Rectal smooth muscle tissue (tissue), 1 donor: ENCODE data around the gene PAEP.

ENCODE experiments used
- H3K27ac ChIP-seq: one replicate; pipeline ENCODE4 v1.7.0; 2013; ENCODE audit warnings: low read depth, low read length, inconsistent platforms
- H3K27me3 ChIP-seq: one replicate; pipeline ENCODE4 v1.7.0; 2013; ENCODE audit warnings: low read length; ENCODE audit not compliant: control insufficient read depth, insufficient read depth
- H3K36me3 ChIP-seq: one replicate; pipeline ENCODE4 v1.7.0; 2013; ENCODE audit warnings: low read length; ENCODE audit not compliant: control insufficient read depth, insufficient read depth
- H3K4me1 ChIP-seq: one replicate; pipeline ENCODE4 v1.7.0; 2013; ENCODE audit warnings: low read length; ENCODE audit not compliant: control insufficient read depth, insufficient read depth
- H3K4me3 ChIP-seq: one replicate; pipeline ENCODE4 v1.7.0; 2013; ENCODE audit warnings: low read length
- H3K9ac ChIP-seq: one replicate; pipeline ENCODE4 v1.7.0; 2013; ENCODE audit warnings: low read length

Gene PAEP

DNA sequence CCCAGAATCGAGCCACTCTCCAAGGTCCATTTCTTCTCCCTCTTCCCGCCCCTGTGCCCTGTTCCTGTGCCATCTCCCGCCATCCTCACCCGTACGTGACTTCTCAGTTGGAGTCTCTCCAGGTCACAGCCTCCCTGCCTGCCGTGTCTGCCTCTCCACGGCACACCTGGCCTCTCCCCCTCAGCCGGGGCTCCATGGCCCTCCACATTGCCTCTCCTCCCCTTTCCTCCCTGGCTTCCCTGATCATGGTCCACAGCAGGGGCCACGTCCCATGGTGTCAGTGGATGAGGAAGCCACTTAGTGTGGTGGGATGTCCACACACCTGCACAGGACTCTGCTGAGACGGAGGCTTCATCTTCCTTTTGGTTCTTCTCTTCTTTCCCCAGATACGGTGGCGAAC lies 2.3 kb downstream of the PAEP start:
- Histone ChIP-seq H3K9ac (no peak overlapping the region), H3K36me3 (no peaks in the 10 kb centered on the region), H3K27me3 (peaks cover 5% of the 10 kb centered on the region), H3K4me3 (no peak overlapping the region), H3K4me1 (no peaks in the 10 kb centered on the region), H3K27ac (no peak overlapping the region)

GRCh38 chr9:135565141-135565628 lies 3.6 kb downstream of the PAEP start:
- no peaks in the 10 kb centered on the region for H3K36me3 ChIP-seq
- H3K27ac ChIP-seq: no peak overlapping the region
- H3K27me3 ChIP-seq: peaks cover 5% of the 10 kb centered on the region
- H3K4me1 ChIP-seq: no peaks in the 10 kb centered on the region
- H3K9ac ChIP-seq: no peak overlapping the region
- no peak overlapping the region for H3K4me3 ChIP-seq

DNA sequence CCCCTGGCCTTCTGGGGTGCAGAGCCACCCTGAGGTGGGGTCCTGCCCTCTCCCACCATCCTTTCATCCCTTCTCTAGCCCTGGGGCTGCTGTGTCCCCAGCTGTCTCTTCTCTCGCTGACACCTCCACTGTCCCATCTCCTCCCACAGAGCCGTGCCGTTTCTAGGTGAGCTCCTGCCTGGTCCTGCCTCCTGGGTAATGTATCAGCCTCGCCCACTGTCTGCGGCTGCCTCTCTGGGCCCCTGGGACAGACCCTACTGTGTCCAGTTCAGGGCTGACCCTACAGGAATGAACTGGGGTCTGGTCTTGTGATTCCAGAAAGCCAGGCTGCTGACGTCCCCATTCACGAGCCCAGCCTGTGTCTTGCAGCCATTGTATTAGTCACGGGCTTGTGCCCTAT lies 4.1 kb downstream of the PAEP start:
- H3K27ac ChIP-seq: no peak overlapping the region
- H3K4me3 ChIP-seq: no peak overlapping the region

GRCh38 chr9:135566552-135566951 lies 5.0 kb downstream of the PAEP start:
- H3K4me3 ChIP-seq: no peak overlapping the region
- no peak overlapping the region for H3K9ac ChIP-seq
- peaks cover 5% of the 10 kb centered on the region for H3K27me3 ChIP-seq
- no peak overlapping the region for H3K27ac ChIP-seq
- H3K4me1 ChIP-seq: no peaks in the 10 kb centered on the region
- no peaks in the 10 kb centered on the region for H3K36me3 ChIP-seq

More for the DNA sequence above, 4.1 kb downstream of the PAEP start:
- Histone ChIP-seq H3K4me1 (no peaks in the 10 kb centered on the region), H3K27me3 (peaks cover 5% of the 10 kb centered on the region), H3K36me3 (no peaks in the 10 kb centered on the region), H3K9ac (no peak overlapping the region)

DNA sequence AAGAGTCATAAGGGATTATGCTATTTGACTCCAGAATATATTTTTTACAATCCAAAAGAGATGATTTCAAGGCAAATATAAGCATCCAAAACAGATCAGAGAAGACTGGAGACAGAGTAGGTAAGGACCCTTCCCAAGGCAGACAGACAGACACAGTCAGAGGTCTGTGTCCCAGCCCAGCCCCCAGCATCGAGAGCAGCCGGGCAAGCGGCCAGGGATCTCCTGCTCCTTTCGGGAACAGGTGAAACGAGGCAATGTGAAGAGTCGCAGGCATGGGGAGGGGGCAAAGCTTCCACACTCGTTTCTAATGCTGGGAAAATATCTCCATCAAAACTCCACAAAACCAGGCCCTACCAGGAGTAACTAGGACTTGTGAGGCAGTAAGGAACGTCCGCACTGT lies 5.8 kb downstream of the PAEP start:
- Histone ChIP-seq H3K9ac (no peak overlapping the region), H3K27ac (no peak overlapping the region), H3K4me1 (no peaks in the 10 kb centered on the region), H3K27me3 (peaks cover 5% of the 10 kb centered on the region), H3K4me3 (no peak overlapping the region), H3K36me3 (no peaks in the 10 kb centered on the region)

GRCh38 chr9:135568026-135568425 lies 6.5 kb downstream of the PAEP start:
- H3K27ac ChIP-seq: no peak overlapping the region
- no peaks in the 10 kb centered on the region for H3K36me3 ChIP-seq
- no peaks in the 10 kb centered on the region for H3K4me1 ChIP-seq
- no peak overlapping the region for H3K9ac ChIP-seq
- peaks cover 5% of the 10 kb centered on the region for H3K27me3 ChIP-seq
- no peak overlapping the region for H3K4me3 ChIP-seq

DNA sequence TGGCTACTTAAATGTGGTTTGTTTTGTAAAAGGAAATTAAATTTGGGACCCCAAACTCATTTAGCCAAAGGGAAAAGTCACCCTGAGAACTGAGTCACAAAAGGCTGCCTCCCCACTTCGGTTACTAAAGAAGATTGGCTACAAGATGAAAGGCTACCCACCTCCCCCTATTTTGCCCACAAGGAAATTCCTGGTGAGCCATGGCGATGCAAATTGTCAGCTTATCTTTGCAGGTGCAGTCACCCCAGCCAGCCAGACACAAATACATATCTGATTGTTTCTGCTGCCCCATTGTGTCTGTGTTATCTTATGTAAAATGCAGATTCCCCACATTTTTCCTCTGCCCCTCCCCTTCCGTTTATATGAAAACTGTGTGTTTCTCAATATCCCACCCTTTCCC lies 8.9 kb downstream of the PAEP start:
- Histone ChIP-seq H3K27me3 (peaks cover under 1% of the 10 kb centered on the region), H3K36me3 (no peaks in the 10 kb centered on the region), H3K4me3 (no peak overlapping the region), H3K27ac (no peak overlapping the region), H3K9ac (no peak overlapping the region), H3K4me1 (no peaks in the 10 kb centered on the region)

DNA sequence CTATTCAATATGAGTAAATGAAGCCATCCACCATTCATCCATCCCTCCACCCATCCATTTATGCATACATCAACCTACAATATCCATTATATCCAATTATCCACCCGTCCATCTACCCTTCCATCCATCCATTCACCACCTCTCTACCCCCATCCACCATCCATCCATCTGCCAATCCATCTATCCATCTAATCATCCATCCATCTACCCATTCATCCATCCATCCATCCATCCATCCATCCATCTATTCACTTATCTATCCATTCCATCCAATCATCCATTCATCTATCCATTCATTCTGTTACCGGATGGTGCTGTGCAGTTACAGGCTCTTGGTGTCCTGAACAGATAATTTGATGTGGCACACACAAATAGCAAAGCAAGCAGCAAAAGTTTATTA lies 10.7 kb downstream of the PAEP start:
- Histone ChIP-seq H3K4me3 (no peak overlapping the region), H3K9ac (no peak overlapping the region), H3K27ac (no peak overlapping the region), H3K27me3 (no peaks in the 10 kb centered on the region), H3K36me3 (no peaks in the 10 kb centered on the region), H3K4me1 (no peaks in the 10 kb centered on the region)

GRCh38 chr9:135573124-135573523 lies 11.6 kb downstream of the PAEP start:
- H3K36me3 ChIP-seq: no peaks in the 10 kb centered on the region

DNA sequence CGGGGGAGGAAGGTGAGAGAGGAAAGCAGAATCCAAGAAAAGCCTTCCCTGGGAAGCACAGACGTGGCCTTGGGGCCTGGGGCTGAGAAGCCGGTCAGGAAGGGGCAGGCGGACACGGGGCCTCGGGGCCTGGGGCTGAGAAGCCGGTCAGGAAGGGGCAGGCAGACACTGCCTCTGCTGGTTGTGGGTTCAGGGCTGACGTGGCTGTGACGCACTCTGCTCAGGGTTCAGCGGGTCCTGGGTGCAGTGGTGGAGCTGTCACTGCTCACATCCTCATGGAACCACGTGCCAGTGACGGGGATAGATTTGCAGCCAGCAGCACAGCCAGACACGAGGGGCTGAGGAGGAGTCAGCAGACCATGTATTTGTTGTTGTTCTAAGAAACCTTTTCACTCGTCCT lies 12.8 kb downstream of the PAEP start:
- Histone ChIP-seq H3K27me3 (no peaks in the 10 kb centered on the region), H3K36me3 (no peaks in the 10 kb centered on the region), H3K27ac (no peak overlapping the region)

More at GRCh38 chr9:135573124-135573523, 11.6 kb downstream of the PAEP start:
- Histone ChIP-seq H3K27ac (no peak overlapping the region), H3K4me3 (no peak overlapping the region), H3K4me1 (no peaks in the 10 kb centered on the region), H3K9ac (no peak overlapping the region), H3K27me3 (no peaks in the 10 kb centered on the region)

DNA sequence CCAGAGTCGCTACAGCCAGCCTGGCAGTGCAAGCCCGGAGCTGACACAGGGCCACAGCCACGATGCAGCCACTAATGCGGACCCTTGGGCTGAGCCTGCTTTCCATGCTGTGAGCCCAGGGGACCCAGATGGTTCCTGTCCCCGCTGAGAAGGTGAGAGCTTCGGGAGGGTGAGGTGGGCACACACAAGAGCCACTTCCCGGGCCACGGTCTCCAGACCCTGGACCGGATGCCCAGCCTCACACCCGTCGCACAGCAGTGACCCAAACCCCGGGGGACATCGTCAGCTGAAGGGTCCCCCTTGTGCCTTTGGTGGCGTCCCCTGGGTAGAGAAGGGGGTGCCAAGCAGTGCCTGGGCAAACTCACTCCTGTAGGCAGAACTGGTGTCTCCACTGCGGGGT lies 13.4 kb downstream of the PAEP start:
- H3K27ac ChIP-seq: no peak overlapping the region
- H3K9ac ChIP-seq: no peak overlapping the region
- H3K4me3 ChIP-seq: no peak overlapping the region
- no peaks in the 10 kb centered on the region for H3K36me3 ChIP-seq
- no peaks in the 10 kb centered on the region for H3K27me3 ChIP-seq
- no peaks in the 10 kb centered on the region for H3K4me1 ChIP-seq

More for the DNA sequence above, 12.8 kb downstream of the PAEP start:
- no peaks in the 10 kb centered on the region for H3K4me1 ChIP-seq
- no peak overlapping the region for H3K4me3 ChIP-seq
- H3K9ac ChIP-seq: no peak overlapping the region

DNA sequence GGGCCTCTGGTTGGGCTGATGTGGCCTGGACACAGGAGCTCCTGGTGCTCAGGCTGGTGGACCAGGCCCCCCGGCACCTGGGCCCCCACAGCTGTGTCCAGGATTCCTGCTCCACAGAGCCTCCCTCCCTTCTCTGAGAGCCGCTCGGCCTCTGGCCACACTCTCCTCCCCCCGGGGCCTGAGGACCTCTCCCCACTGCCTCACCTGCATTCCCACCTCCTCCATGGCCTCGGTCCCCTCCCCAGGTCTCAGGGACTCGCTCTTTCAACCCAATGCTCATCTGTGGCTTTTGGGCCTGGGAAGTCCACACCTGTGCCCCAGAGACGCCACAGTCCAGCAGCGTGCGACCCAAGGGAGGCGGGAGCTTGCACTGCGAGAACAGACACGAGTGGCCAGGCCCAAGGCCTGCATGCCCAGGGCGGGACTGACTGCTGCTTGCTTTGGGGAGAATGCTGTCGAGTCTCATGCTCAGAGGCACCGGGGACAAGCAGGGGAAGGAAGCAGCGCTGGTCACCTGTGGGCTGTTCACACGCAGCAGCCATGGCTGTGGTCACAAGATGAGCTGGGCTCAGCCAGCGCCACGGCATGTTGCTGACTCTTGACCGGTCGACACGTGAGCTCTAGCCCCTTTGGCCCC lies 14.6 kb downstream of the PAEP start:
- Histone ChIP-seq H3K36me3 (no peaks in the 10 kb centered on the region), H3K27ac (no peak overlapping the region), H3K4me3 (no peak overlapping the region), H3K27me3 (no peaks in the 10 kb centered on the region), H3K4me1 (no peaks in the 10 kb centered on the region), H3K9ac (no peak overlapping the region)

DNA sequence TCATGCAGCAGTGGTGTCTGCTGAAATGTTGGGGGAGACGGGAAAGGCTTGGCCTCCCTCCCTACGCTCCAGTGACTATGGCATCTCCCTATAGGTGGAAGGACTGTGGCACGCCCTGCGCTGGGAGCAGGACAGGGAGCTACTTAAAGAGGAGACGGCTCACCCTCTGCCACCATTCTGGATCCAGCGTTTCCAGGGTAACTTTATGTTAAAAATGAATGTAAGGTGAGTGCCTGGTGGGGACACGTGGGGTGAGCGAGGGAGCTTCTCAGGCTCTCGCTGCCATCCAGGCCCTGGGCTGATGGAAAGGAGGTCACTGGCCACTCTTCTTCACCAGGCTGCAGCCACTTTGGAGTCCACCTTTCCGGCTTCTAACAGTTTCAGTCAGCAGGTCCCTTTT lies 15.7 kb downstream of the PAEP start:
- H3K9ac ChIP-seq: no peak overlapping the region
- H3K27ac ChIP-seq: no peak overlapping the region
- H3K27me3 ChIP-seq: no peaks in the 10 kb centered on the region
- no peaks in the 10 kb centered on the region for H3K4me1 ChIP-seq
- H3K4me3 ChIP-seq: no peak overlapping the region
- H3K36me3 ChIP-seq: no peaks in the 10 kb centered on the region
